ENCODE data around the gene ZMYND19. TPM values are rescaled to one million over a fixed set of nuclear protein-coding genes. Genes with fewer than 3 reads are reported as not detected.

ZMYND19 gene
- total RNA-seq, 1 experiment from 2014 or later: 77.9 TPM

GRCh38 chr9:137606005-137606621 lies 15.8 kb upstream of the ZMYND19 start:
- no peaks in the 10 kb centered on the region for H3K36me3 Mint-ChIP-seq
- no peaks in the 10 kb centered on the region for H3K9me3 Mint-ChIP-seq
- peaks cover 28% of the 10 kb centered on the region for H3K27me3 Mint-ChIP-seq (ENCODE audit: low read depth)
- H3K4me1 Mint-ChIP-seq: peaks cover 17% of the 10 kb centered on the region
- CTCF ChIA-PET: interaction anchor here (0.6 to 1.4 kb wide), 2 partner anchors 10 to 89 kb away, joined by 3 to 6 read pairs; no protein-coding TSS in a partner anchor
- DNase-seq (ENCODE audit: low spot score) (peak; percentile 43), ATAC-seq (peak; percentile 4)
- peak overlapping the region; percentile 72 for H3K4me3 Mint-ChIP-seq
- H3K27ac Mint-ChIP-seq: no peak overlapping the region
- POLR2A ChIA-PET: no interaction called here
- TF ChIP-seq ARID4B (CRISPR knock-in tag; IDR thresholded peaks at IDR 0.05; ENCODE audit: borderline replicate concordance): 0 out of 2 replicates have a peak, but pooled peaks have one; percentile 8
- TF ChIP-seq ZNF423 (CRISPR knock-in tag; IDR thresholded peaks at IDR 0.05): peak; percentile 96
- no peak for TF ChIP-seq SMAD4 (CRISPR knock-in tag; IDR thresholded peaks at IDR 0.05)
- no peak for TF ChIP-seq NR2C2 (CRISPR knock-in tag; IDR thresholded peaks at IDR 0.05)
- 0 out of 2 replicates have a peak, but pooled peaks have one; percentile 65 for TF ChIP-seq TP53 (CRISPR knock-in tag; IDR thresholded peaks at IDR 0.05)
- no peak for TF ChIP-seq SMAD3 (CRISPR knock-in tag; IDR thresholded peaks at IDR 0.05; ENCODE audit: borderline replicate concordance)
- TF ChIP-seq SP1 (CRISPR knock-in tag; conservative IDR thresholded peaks at IDR 0.05): peak; percentile 11; the same call in 1 of the 2 replicates
- TF ChIP-seq ZNF219 (CRISPR knock-in tag; IDR thresholded peaks at IDR 0.05; ENCODE audit: borderline replicate concordance): no peak
- TF ChIP-seq, protein P1, sequence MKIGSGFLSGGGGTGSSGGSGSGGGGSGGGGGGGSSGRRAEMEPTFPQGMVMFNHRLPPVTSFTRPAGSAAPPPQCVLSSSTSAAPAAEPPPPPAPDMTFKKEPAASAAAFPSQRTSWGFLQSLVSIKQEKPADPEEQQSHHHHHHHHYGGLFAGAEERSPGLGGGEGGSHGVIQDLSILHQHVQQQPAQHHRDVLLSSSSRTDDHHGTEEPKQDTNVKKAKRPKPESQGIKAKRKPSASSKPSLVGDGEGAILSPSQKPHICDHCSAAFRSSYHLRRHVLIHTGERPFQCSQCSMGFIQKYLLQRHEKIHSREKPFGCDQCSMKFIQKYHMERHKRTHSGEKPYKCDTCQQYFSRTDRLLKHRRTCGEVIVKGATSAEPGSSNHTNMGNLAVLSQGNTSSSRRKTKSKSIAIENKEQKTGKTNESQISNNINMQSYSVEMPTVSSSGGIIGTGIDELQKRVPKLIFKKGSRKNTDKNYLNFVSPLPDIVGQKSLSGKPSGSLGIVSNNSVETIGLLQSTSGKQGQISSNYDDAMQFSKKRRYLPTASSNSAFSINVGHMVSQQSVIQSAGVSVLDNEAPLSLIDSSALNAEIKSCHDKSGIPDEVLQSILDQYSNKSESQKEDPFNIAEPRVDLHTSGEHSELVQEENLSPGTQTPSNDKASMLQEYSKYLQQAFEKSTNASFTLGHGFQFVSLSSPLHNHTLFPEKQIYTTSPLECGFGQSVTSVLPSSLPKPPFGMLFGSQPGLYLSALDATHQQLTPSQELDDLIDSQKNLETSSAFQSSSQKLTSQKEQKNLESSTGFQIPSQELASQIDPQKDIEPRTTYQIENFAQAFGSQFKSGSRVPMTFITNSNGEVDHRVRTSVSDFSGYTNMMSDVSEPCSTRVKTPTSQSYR (CRISPR knock-in tag; IDR thresholded peaks at IDR 0.05): no peak
- TF ChIP-seq MYBL2 (CRISPR knock-in tag; IDR thresholded peaks at IDR 0.05): no peak
- no peak for TF ChIP-seq ZNF232 (CRISPR knock-in tag; IDR thresholded peaks at IDR 0.05)
- TF ChIP-seq, protein P2, sequence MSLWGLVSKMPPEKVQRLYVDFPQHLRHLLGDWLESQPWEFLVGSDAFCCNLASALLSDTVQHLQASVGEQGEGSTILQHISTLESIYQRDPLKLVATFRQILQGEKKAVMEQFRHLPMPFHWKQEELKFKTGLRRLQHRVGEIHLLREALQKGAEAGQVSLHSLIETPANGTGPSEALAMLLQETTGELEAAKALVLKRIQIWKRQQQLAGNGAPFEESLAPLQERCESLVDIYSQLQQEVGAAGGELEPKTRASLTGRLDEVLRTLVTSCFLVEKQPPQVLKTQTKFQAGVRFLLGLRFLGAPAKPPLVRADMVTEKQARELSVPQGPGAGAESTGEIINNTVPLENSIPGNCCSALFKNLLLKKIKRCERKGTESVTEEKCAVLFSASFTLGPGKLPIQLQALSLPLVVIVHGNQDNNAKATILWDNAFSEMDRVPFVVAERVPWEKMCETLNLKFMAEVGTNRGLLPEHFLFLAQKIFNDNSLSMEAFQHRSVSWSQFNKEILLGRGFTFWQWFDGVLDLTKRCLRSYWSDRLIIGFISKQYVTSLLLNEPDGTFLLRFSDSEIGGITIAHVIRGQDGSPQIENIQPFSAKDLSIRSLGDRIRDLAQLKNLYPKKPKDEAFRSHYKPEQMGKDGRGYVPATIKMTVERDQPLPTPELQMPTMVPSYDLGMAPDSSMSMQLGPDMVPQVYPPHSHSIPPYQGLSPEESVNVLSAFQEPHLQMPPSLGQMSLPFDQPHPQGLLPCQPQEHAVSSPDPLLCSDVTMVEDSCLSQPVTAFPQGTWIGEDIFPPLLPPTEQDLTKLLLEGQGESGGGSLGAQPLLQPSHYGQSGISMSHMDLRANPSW (CRISPR knock-in tag; conservative IDR thresholded peaks at IDR 0.05; ENCODE audit: low read depth): 0 out of 2 replicates have a peak, but pooled peaks have one; percentile 66
- TF ChIP-seq, protein P3, sequence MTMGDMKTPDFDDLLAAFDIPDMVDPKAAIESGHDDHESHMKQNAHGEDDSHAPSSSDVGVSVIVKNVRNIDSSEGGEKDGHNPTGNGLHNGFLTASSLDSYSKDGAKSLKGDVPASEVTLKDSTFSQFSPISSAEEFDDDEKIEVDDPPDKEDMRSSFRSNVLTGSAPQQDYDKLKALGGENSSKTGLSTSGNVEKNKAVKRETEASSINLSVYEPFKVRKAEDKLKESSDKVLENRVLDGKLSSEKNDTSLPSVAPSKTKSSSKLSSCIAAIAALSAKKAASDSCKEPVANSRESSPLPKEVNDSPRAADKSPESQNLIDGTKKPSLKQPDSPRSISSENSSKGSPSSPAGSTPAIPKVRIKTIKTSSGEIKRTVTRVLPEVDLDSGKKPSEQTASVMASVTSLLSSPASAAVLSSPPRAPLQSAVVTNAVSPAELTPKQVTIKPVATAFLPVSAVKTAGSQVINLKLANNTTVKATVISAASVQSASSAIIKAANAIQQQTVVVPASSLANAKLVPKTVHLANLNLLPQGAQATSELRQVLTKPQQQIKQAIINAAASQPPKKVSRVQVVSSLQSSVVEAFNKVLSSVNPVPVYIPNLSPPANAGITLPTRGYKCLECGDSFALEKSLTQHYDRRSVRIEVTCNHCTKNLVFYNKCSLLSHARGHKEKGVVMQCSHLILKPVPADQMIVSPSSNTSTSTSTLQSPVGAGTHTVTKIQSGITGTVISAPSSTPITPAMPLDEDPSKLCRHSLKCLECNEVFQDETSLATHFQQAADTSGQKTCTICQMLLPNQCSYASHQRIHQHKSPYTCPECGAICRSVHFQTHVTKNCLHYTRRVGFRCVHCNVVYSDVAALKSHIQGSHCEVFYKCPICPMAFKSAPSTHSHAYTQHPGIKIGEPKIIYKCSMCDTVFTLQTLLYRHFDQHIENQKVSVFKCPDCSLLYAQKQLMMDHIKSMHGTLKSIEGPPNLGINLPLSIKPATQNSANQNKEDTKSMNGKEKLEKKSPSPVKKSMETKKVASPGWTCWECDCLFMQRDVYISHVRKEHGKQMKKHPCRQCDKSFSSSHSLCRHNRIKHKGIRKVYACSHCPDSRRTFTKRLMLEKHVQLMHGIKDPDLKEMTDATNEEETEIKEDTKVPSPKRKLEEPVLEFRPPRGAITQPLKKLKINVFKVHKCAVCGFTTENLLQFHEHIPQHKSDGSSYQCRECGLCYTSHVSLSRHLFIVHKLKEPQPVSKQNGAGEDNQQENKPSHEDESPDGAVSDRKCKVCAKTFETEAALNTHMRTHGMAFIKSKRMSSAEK (CRISPR knock-in tag; IDR thresholded peaks at IDR 0.05; ENCODE audit: borderline replicate concordance): no peak
- 0 out of 2 replicates have a peak, but pooled peaks have one; percentile 29 for TF ChIP-seq CBFB (CRISPR knock-in tag; IDR thresholded peaks at IDR 0.05; ENCODE audit: low read depth)
